ENCODE measurements around the gene TGFBRAP1.

GRCh38 chr2:105317937-105318336 lies 11.6 kb downstream of the TGFBRAP1 start:
- TF ChIP-seq EZH2 (optimal IDR thresholded peaks at IDR 0.05; ENCODE audit: low read depth, low read length) (no peak), EZH2phosphoT487 (IDR thresholded peaks at IDR 0.05; ENCODE audit: low read length) (no peak)
- TF ChIP-seq, protein P1, sequence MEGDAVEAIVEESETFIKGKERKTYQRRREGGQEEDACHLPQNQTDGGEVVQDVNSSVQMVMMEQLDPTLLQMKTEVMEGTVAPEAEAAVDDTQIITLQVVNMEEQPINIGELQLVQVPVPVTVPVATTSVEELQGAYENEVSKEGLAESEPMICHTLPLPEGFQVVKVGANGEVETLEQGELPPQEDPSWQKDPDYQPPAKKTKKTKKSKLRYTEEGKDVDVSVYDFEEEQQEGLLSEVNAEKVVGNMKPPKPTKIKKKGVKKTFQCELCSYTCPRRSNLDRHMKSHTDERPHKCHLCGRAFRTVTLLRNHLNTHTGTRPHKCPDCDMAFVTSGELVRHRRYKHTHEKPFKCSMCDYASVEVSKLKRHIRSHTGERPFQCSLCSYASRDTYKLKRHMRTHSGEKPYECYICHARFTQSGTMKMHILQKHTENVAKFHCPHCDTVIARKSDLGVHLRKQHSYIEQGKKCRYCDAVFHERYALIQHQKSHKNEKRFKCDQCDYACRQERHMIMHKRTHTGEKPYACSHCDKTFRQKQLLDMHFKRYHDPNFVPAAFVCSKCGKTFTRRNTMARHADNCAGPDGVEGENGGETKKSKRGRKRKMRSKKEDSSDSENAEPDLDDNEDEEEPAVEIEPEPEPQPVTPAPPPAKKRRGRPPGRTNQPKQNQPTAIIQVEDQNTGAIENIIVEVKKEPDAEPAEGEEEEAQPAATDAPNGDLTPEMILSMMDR (IDR thresholded peaks at IDR 0.05; ENCODE audit: low read length): no peak
